HCT116 (cell line): ENCODE data around the gene KCNQ4. TPM values are rescaled to one million over a fixed set of nuclear protein-coding genes. Genes with fewer than 3 reads are reported as not detected.

Experiments used
- ATAC-seq: fragments of 200-7000 bp; cut with Tn5 transposase; 2 replicates; pipeline ENCODE4 v1.9.1; 2020; ENCODE audit warnings: mild to moderate bottlenecking, moderate library complexity
- BruUV-seq: library from RNA; stranded (reverse); fragments of 400-500 nt; replicated peaks from 2 replicates; lab custom pipeline; 2021; lab: Mats Ljungman, UMichigan
- CTCF ChIA-PET: fragments of 300-600 bp; sonication (Branson Sonifier 250); formaldehyde crosslinking; loops from one replicate; lab custom pipeline; 2021; ENCODE audit warnings: antibody characterized with exemption; lab: Charles Lee
- POLR2A ChIA-PET: fragments of 300-600, 350-600 bp; sonication (Branson Sonifier 250); formaldehyde crosslinking; loops from one replicate; lab custom pipeline; 2021; ENCODE audit warnings: antibody characterized with exemption; lab: Charles Lee
- RAD21 ChIA-PET, 2 experiments: fragments of 300-600 bp; sonication (Branson Sonifier 250); formaldehyde crosslinking; loops; one replicate each; lab custom pipeline; 2023; ENCODE audit warnings: low total read pairs in 2 of 2; ENCODE audit not compliant: uncharacterized antibody in 2 of 2, unreplicated experiment in 2 of 2, low non-redundant PET in 1 of 2; lab: Charles Lee
- DNase-seq: peaks from one replicate; pipeline ENCODE4 v3.0.0-alpha.2; 2010; ENCODE audit warnings: low read depth, low spot score
- H2AFZ ChIP-seq: fragments of 200-600 bp; shearing (Covaris generic), sonication (generic); 2 replicates; pipeline ENCODE4 v1.6.1; 2017; ENCODE audit warnings: low read depth, mixed run types, mixed read lengths, antibody characterized with exemption, low read length; ENCODE audit not compliant: poor library complexity, severe bottlenecking
- H3K27ac ChIP-seq: 2 replicates; pipeline ENCODE4 v1.5.1; 2012; ENCODE audit warnings: low read depth, low read length
- H3K27me3 ChIP-seq: fragments of 200-600 bp; sonication (generic); 2 replicates; pipeline ENCODE4 v1.6.1; 2016; ENCODE audit warnings: mixed run types, low read length, mixed read lengths; ENCODE audit not compliant: insufficient read depth
- H3K36me3 ChIP-seq, 2 experiments: fragments of 200-500 bp in 1 of 2; fragments of 200-600 bp in 1 of 2; sonication (Bioruptor generic) in 1 of 2; sonication (generic) in 1 of 2; 2 replicates each; pipeline versions ENCODE4 v1.5.1 to v1.6.1; 2014 to 2016; ENCODE audit warnings: low read length in 2 of 2, inconsistent platforms in 1 of 2, mixed read lengths in 1 of 2, mixed run types in 1 of 2; ENCODE audit not compliant: insufficient read depth in 2 of 2, control insufficient read depth in 1 of 2
- H3K4me1 ChIP-seq, 2 experiments: fragments of 200-600 bp in 1 of 2; sonication (generic) in 1 of 2; 2 replicates each; pipeline versions ENCODE4 v1.5.1 to v1.6.1; 2012 to 2017; ENCODE audit warnings: low read length in 2 of 2, inconsistent platforms in 1 of 2, mild to moderate bottlenecking in 1 of 2, mixed read lengths in 1 of 2, mixed run types in 1 of 2, moderate library complexity in 1 of 2; ENCODE audit not compliant: insufficient read depth in 2 of 2, control insufficient read depth in 1 of 2
- H3K4me2 ChIP-seq: fragments of 200-600 bp; sonication (generic); 2 replicates; pipeline ENCODE4 v1.6.1; 2017; ENCODE audit warnings: mixed run types, low read length, mixed read lengths
- H3K4me3 ChIP-seq, 2 experiments: fragments of 200-600 bp in 1 of 2; sonication (generic) in 1 of 2; replicated peaks in 1 of 2; 2 replicates each; pipeline ENCODE4 v1.5.1; 2011 to 2016; ENCODE audit warnings: low read length in 2 of 2, control low read depth in 1 of 2, low read depth in 1 of 2, mild to moderate bottlenecking in 1 of 2, mixed read lengths in 1 of 2, mixed run types in 1 of 2
- H3K79me2 ChIP-seq: fragments of 200-600 bp; sonication (generic); 2 replicates; pipeline ENCODE4 v1.6.1; 2017; ENCODE audit warnings: mild to moderate bottlenecking, mixed run types, low read length, moderate library complexity, mixed read lengths; ENCODE audit not compliant: insufficient read depth
- H3K9ac ChIP-seq: fragments of 200-600 bp; sonication (generic); 2 replicates; pipeline ENCODE4 v1.6.1; 2016; ENCODE audit warnings: low read length, mixed read lengths
- H3K9me2 ChIP-seq: fragments of 200-600 bp; sonication (generic), shearing (Covaris generic); 2 replicates; pipeline ENCODE4 v1.6.1; 2017; ENCODE audit warnings: mixed run types, mild to moderate bottlenecking, moderate library complexity; ENCODE audit not compliant: insufficient read depth
- H3K9me3 ChIP-seq, 2 experiments: fragments of 200-500 bp in 1 of 2; fragments of 200-600 bp in 1 of 2; sonication (Bioruptor generic) in 1 of 2; sonication (generic) in 1 of 2; 2 replicates each; pipeline ENCODE4 v1.6.1; 2014 to 2017; ENCODE audit warnings: low read length in 2 of 2, mixed read lengths in 2 of 2, inconsistent platforms in 1 of 2, low read depth in 1 of 2, mild to moderate bottlenecking in 1 of 2, mixed run types in 1 of 2, moderate library complexity in 1 of 2; ENCODE audit not compliant: control insufficient read depth in 1 of 2, insufficient read depth in 1 of 2
- H4K20me1 ChIP-seq: fragments of 200-600 bp; sonication (generic), shearing (Covaris generic); 2 replicates; pipeline ENCODE4 v1.6.1; 2017; ENCODE audit warnings: mixed run types, mild to moderate bottlenecking, moderate library complexity; ENCODE audit not compliant: insufficient read depth
- CBX3 ChIP-seq: IDR thresholded peaks from 2 replicates; pipeline ENCODE4 v1.6.1; 2012; ENCODE audit warnings: low read depth
- CEBPB ChIP-seq: IDR thresholded peaks from 2 replicates; pipeline ENCODE4 v1.6.1; 2012; ENCODE audit warnings: low read depth
- EGR1 ChIP-seq: IDR thresholded peaks from 2 replicates; pipeline ENCODE4 v1.6.1; 2012; ENCODE audit warnings: low read depth
- ELF1 ChIP-seq: IDR thresholded peaks from 2 replicates; pipeline ENCODE4 v1.6.1; 2012; ENCODE audit warnings: low read depth, borderline replicate concordance
- EZH2phosphoT487 ChIP-seq: fragments of 200-600 bp; IDR thresholded peaks from 2 replicates; pipeline ENCODE4 v1.6.1; 2018; ENCODE audit warnings: antibody characterized with exemption, borderline replicate concordance
- FOSL1 ChIP-seq: IDR thresholded peaks from 2 replicates; pipeline ENCODE4 v1.6.1; 2012; ENCODE audit warnings: low read depth
- JUND ChIP-seq: IDR thresholded peaks from 2 replicates; pipeline ENCODE4 v1.6.1; 2012
- MAX ChIP-seq: IDR thresholded peaks from 2 replicates; pipeline ENCODE4 v1.6.1; 2012
- POLR2AphosphoS5 ChIP-seq: IDR thresholded peaks from 2 replicates; pipeline ENCODE4 v1.6.1; 2011; ENCODE audit warnings: mild to moderate bottlenecking, low read depth, low read length, moderate library complexity
- RAD21 ChIP-seq: IDR thresholded peaks from 2 replicates; pipeline ENCODE4 v1.6.1; 2012; ENCODE audit warnings: low read depth, mild to moderate bottlenecking
- REST ChIP-seq: IDR thresholded peaks from 2 replicates; pipeline ENCODE4 v1.6.1; 2012; ENCODE audit warnings: low read depth
- SP1 ChIP-seq: IDR thresholded peaks from 2 replicates; pipeline ENCODE4 v1.6.1; 2012; ENCODE audit warnings: low read depth
- SRF ChIP-seq: IDR thresholded peaks from 2 replicates; pipeline ENCODE4 v1.6.1; 2012; ENCODE audit warnings: low read depth
- TCF7L2 ChIP-seq: IDR thresholded peaks from 2 replicates; pipeline ENCODE4 v1.7.0; 2011; ENCODE audit warnings: borderline replicate concordance, inconsistent platforms; ENCODE audit not compliant: insufficient read depth, insufficient read length; ENCODE audit errors: extremely low read depth
- YY1 ChIP-seq: IDR thresholded peaks from 2 replicates; pipeline ENCODE4 v1.6.1; 2011; ENCODE audit warnings: low read length, low read depth, moderate library complexity, mild to moderate bottlenecking; ENCODE audit not compliant: insufficient replicate concordance; ENCODE audit errors: extremely low read depth
- ZFX ChIP-seq: fragments of 450-650 bp; IDR thresholded peaks from 2 replicates; pipeline ENCODE4 v1.6.1; 2017
- ZNF274 ChIP-seq: fragments of 200-500 bp; sonication (Bioruptor generic); IDR thresholded peaks from 2 replicates; pipeline ENCODE4 v1.6.1; 2014; ENCODE audit warnings: mild to moderate bottlenecking, low read depth, low read length, inconsistent platforms
- intact Hi-C: fragments of 100-400 bp; cut with micrococcal nuclease; formaldehyde crosslinking; loops from 2 replicates; pipeline ENCODE4 v1.10.0; 2022
- total RNA-seq: library from RNA; stranded (reverse); gene quantifications from one replicate; pipeline ENCODE4 v1.2.1, GENCODE V29; 2021; ENCODE audit not compliant: unreplicated experiment
- TF ChIP-seq, protein P1 (sequence below): IDR thresholded peaks from 2 replicates; pipeline ENCODE4 v1.6.1; 2012
- TF ChIP-seq, protein P2 (sequence below): IDR thresholded peaks from 2 replicates; pipeline ENCODE4 v1.6.1; 2011; ENCODE audit warnings: mild to moderate bottlenecking, low read length, moderate library complexity; ENCODE audit not compliant: insufficient replicate concordance; ENCODE audit errors: extremely low read depth

KCNQ4 gene
- total RNA-seq, 1 experiment from 2014 or later: 4.1 TPM

GRCh38 chr1:40795811-40796586, 12.4 kb downstream of the KCNQ4 start (continued):
- TF ChIP-seq, protein P1, sequence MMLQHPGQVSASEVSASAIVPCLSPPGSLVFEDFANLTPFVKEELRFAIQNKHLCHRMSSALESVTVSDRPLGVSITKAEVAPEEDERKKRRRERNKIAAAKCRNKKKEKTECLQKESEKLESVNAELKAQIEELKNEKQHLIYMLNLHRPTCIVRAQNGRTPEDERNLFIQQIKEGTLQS: no peak
- TF ChIP-seq JUND (no peak), ZFX (no peak), CBX3 (no peak)

DNA sequence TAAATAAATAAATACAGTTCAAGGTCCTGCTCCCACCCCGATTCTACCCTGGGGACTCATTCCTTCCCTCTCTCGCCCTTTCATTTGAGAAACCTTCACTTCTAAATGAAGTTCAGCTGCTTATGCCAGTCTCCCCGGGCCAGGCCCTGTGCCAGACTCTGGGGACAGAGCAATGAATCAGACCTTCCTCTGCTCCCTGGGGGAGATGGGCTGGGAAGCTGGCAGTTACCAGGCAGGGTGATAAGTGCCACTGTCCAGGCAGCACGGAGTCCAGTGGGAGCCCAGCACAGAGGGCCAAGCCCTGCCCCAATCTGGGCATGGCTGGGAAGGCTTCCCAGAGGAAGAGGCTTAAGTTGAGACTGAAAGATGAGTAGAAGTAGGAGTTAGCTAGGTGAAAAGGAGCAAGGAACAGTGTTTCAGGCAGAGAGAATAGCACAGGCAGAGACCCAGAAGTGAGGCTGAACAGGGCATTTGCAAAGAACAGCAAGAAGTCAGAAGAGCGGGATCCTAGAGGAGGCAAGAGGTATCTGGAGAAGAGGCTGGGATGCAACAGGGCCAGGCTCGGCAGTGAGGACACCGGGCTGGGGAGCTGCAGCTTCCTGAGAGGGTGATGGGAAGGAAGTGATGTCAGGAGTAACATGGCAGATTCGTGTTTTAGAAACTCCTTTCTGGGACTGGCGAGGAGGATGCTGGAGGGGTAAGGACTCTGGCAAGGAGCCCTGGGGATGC, 13.5 kb downstream of the KCNQ4 start:
- ATAC-seq (no peak), DNase-seq (no peak)
- Histone ChIP-seq H3K4me1 (peaks cover 7 to 17% of the 10 kb centered on the region in 2 experiments; a peak in 3 of 4 replicates), H3K27me3 (no peaks in the 10 kb centered on the region), H3K79me2 (no peaks in the 10 kb centered on the region), H3K27ac (no peak overlapping the region), H3K4me3 (no peak overlapping the region), H3K9me3 (no peaks in the 10 kb centered on the region), H3K9me2 (no peaks in the 10 kb centered on the region), H3K36me3 (no peaks in the 10 kb centered on the region), H4K20me1 (no peaks in the 10 kb centered on the region), H2AFZ (no peak overlapping the region), H3K9ac (no peak overlapping the region), H3K4me2 (no peak overlapping the region)
- no TSS peak for BruUV-seq
- TF ChIP-seq RAD21 (no peak), SRF (no peak), POLR2AphosphoS5 (no peak), TCF7L2 (no peak), MAX (no peak), EZH2phosphoT487 (no peak), FOSL1 (no peak), REST (no peak), JUND (no peak), YY1 (no peak), SP1 (no peak), EGR1 (no peak), ZFX (no peak), ELF1 (no peak), ZNF274 (no peak), CEBPB (no peak)
- TF ChIP-seq, protein P2, sequence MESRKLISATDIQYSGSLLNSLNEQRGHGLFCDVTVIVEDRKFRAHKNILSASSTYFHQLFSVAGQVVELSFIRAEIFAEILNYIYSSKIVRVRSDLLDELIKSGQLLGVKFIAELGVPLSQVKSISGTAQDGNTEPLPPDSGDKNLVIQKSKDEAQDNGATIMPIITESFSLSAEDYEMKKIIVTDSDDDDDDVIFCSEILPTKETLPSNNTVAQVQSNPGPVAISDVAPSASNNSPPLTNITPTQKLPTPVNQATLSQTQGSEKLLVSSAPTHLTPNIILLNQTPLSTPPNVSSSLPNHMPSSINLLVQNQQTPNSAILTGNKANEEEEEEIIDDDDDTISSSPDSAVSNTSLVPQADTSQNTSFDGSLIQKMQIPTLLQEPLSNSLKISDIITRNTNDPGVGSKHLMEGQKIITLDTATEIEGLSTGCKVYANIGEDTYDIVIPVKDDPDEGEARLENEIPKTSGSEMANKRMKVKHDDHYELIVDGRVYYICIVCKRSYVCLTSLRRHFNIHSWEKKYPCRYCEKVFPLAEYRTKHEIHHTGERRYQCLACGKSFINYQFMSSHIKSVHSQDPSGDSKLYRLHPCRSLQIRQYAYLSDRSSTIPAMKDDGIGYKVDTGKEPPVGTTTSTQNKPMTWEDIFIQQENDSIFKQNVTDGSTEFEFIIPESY: no peak
- RAD21 ChIA-PET: no interaction called here
- intact Hi-C loops: no loop called here
- CTCF ChIA-PET: no interaction called here
- POLR2A ChIA-PET: no interaction called here
